Stimulated activated CD8-positive, alpha-beta memory T cell treated with anti-CD3 and anti-CD28 coated beads, Interleukin-15, amount 100 ng/mL, for 24 hours (primary cell): ENCODE measurements around the gene MAL.

Experiments used
- DNase-seq: peaks from one replicate; pipeline ENCODE4 v3.0.0-alpha.2; 2020; ENCODE audit warnings: low read depth

Gene MAL

GRCh38 chr2:95016616-95017015, 8.9 kb upstream of the MAL start:
- no peak for DNase-seq

- no peak for DNase-seq
Observed at GRCh38 chr2:95017071-95017501, 8.4 kb upstream of the MAL start.

DNA sequence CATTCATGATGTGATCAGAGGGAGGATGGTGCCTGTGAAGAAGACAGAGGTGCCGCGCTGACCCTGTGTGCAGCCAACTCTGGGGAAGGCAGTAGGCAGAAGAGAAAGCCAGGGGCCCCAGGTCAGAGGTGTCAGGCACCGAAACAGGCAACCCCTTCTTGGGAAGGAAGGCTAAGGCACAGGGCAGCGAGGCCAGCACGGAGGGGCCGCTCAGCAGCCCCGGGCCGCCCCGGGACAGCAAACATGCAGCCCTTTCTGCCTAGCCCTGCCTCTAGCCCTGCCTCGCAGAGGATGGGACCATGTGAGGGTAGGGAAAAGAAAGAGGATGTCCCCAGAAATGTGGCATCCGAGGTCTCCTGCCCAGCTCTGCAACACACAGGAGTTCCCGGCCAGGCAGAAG, 7.7 kb upstream of the MAL start:
- no peak for DNase-seq

GRCh38 chr2:95018301-95018700, 7.2 kb upstream of the MAL start:
- no peak for DNase-seq

DNA sequence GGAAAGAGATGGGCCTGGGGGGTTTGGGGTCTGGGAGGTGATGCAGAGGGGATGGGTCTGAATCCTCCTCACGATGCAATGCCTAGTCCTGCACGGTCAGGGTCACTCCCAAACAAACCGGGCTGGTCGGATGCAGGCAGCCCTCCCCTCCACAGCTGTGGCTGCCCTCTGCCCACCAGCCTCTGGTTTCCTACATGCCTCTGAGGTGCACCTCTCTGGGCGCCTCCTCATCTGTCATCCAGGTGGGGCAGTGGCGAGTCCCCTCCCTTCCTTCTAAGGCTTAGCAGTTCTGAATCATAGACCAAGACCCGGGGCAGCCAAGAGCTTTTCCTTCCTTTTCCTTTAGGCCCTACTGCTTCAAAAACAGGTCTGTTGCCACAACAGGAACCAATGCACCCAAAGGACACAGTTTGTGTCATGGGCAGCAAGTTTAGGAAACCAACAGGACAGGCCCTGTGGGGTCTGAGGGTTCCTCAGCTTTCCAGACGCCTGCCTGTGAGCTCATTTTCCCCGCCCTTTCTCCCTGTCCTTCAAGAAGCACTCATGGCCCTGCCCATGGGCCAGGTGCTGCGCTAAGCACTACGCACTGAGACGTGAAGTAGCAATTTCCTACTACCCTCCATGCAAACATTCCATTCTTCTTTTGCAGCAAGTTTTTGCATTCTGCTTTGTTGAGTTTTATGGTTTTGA, 6.5 kb upstream of the MAL start:
- DNase-seq = no peak

- DNase-seq = no peak
Observed at GRCh38 chr2:95019572-95019971, 5.9 kb upstream of the MAL start.

GRCh38 chr2:95020275-95021022, 5.1 kb upstream of the MAL start:
- DNase-seq = no peak

DNA sequence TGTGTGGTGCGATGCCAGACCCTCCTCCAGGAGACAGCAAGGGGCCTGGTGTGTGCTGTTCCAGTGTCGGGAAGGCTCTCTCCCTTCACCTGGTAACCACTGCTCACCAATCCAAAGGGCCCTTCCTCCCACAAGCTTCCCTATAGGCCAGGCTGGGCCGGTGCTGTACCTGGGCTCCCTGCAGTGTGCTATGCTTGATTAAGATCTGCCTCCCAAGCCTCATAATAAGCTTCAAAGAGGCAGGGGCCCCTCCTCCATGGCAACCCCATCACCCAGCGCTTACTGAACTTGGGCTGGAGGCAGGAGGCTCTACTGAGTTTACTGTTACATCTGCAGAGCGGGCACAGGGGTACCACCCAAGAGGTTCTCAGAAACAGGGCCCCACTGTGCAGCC, 4.5 kb upstream of the MAL start:
- no peak for DNase-seq

DNA sequence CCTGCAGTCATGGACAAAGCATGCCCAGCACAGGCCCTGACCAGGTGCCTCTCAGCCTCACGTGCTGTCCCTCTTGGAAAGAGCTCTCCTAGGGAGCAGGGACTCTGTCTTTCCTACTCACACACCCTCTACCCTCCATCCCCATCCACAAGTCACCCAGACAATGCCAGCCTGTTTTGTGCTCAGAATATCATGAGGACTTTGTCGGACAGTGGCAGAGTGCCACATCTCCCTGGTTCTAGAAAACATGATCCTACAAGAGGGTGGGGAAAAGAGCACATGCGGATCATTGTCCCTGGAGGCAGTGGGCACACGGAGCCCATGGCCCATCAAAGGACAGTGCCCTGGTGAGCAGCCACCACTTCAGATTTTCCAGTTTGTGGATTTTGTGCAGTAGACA, 3.7 kb upstream of the MAL start:
- no peak for DNase-seq

DNA sequence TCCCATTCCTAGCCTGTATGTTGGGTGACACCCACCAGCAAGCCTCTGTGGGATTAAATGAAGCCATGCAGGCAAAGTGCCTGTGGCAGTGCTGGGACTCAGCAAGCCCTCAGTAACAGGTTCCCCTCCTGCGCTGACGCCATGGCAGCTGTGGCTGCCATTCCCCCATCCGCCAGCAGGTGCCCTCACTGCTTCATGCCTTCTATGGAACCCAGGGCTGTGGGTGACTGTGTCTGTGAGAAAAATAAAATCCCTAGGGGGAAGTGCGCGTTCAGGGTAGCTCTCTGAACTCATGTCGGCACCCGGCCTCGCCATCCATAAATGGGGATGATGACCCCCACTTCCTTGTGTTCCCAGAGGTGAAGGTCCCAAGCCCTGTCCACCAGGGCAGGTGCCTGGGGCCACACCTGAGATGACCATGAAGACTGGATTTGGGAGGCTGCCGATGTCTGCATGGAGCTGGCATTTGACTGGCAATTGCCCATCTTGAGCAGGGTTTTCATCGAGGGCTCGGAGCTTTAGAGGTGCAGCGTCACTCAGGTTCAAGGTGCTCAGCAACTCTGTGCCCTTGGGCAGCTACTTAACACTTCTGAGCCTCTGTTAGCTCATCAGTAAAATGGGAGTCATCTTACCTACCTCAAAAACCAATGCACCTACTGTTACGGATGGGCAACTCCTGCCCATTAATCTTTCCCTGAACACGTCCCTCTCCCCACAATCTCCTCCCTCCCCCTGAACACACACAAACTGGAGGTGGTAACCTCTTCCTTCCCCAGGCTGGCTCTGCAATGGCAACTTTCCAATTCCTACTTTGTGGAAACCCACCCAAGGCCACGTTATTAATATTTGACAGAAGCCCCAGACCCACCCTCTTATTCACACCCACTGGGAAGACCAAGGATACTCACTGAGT, 2.9 kb upstream of the MAL start:
- peak; percentile 71 for DNase-seq

GRCh38 chr2:95023222-95023597, 2.3 kb upstream of the MAL start:
- no peak for DNase-seq

- DNase-seq = no peak
Observed at GRCh38 chr2:95024371-95024770, 1.1 kb upstream of the MAL start.

DNA sequence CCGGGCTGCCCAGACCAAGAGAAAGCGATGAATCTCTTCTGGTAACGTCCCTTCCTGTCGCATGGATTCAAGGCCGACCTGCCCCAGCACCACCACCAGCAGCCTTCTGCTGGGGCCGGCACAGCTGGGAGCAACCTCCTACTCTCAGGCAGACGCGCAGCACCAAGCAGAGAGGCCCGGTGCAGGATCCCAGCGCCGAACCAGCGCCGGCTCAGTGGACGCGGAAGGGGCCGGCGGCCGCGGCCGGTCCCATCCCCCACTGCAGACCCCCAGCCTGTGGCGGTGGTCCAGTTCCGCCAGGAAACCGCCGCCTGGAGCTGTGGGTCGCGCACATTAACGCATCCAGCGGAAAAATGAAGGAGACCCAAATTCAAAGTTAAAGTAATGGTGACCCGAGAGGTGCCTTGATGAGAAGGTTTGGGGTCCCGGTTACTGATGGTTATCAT, 525 bp upstream of the MAL start:
- no peak for DNase-seq

GRCh38 chr2:95026471-95027368, 1.2 kb downstream of the MAL start:
- DNase-seq = no peak

DNA sequence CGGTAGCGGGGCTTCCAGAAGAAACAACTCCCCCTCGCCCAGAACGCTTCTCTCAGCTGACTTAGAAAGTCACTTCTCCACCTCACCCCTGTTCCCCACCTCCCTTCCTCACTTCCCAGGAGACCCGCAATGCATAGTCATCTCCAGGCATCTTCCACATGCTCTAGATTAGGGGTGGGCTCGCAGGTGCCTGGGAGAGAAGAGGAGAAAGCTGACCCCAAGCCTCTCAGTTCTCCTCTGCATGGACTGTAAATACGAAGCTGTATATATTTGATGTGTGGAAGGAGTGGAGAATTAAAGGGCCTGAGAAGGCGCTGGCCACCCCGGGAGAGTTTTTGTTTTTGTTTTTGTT, 1.8 kb downstream of the MAL start:
- DNase-seq = no peak

DNA sequence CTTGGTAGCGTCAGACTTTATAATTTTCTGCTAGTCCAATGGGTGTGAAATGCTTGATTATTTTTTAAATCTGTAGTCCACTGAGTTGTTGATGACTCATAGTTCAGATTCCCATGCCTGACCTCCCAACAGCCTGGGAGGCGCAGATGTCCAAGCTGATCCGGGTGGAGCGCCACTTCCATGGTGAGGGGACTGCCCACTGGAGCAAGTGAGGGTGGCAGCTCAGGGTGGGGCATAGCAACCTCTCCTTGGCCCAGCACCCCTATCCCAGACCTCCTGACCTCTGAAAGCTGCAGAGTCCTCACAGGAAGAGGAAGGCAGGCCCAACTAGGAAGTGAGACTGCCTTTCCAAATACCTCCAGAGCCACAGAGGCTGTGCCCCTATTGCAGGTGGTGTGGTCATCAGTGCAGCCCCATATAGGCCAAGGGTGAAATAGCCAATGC, 4.4 kb downstream of the MAL start:
- DNase-seq = no peak

DNA sequence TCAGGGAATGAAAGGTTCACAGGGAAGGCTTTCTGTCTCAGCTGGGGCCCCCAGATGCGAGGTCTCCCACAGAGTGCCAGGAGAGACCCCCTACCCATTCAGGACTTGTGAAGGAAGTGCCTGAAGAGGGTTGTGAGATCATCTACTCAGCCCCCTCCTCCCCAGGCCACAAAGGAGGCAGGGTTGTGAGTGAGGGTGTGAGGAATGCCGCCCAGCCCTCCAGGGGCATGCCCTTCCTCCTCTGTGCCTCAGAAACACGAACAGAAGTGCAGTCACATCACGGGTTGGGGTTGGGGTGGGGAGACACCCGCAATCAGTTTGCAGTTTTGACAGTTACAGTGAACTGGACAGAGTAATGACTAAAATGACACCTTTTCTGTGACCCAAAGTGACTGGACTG, 5.0 kb downstream of the MAL start:
- DNase-seq = no peak

GRCh38 chr2:95031076-95031725, 5.7 kb downstream of the MAL start:
- DNase-seq = no peak

GRCh38 chr2:95031726-95032116, 6.2 kb downstream of the MAL start:
- DNase-seq = no peak

GRCh38 chr2:95032341-95032740, 6.8 kb downstream of the MAL start:
- no peak for DNase-seq
